CD14-positive monocyte (primary cell): ENCODE results near the gene APOBEC4. TPM values are rescaled to one million over a fixed set of nuclear protein-coding genes. Genes with fewer than 3 reads are reported as not detected.

ENCODE experiments used
- DNase-seq, 3 donors: peaks; one replicate each; pipeline ENCODE4 v3.0.0-alpha.2; 2011 to 2022
- H2AFZ ChIP-seq: 2 replicates; pipeline ENCODE4 v1.6.0; 2012; ENCODE audit warnings: mild to moderate bottlenecking, low read depth, low read length, inconsistent platforms; ENCODE audit not compliant: insufficient read depth, poor library complexity, severe bottlenecking
- H3K27ac ChIP-seq, 2 donors: 1 replicate in 1 of 2; 2 replicates in 1 of 2; pipeline ENCODE4 v1.5.1; 2012 to 2013; ENCODE audit warnings: low read length in 2 of 2, control low read depth in 1 of 2, inconsistent platforms in 1 of 2, low read depth in 1 of 2, mild to moderate bottlenecking in 1 of 2
- H3K27me3 ChIP-seq, 2 donors: one replicate each; pipeline versions ENCODE4 v1.6.0 to v1.6.1; 2011 to 2013; ENCODE audit warnings: low read length in 2 of 2; ENCODE audit not compliant: control insufficient read depth in 2 of 2, insufficient read depth in 2 of 2
- H3K36me3 ChIP-seq, 2 donors: replicated peaks in 1 of 2; 1 replicate in 1 of 2; 2 replicates in 1 of 2; pipeline versions ENCODE4 v1.5.1 to v1.6.1; 2012 to 2013; ENCODE audit warnings: low read length in 2 of 2, control low read depth in 1 of 2, inconsistent platforms in 1 of 2, mild to moderate bottlenecking in 1 of 2; ENCODE audit not compliant: insufficient read depth in 2 of 2, control insufficient read depth in 1 of 2
- H3K4me1 ChIP-seq, 2 donors: 1 replicate in 1 of 2; 2 replicates in 1 of 2; pipeline versions ENCODE4 v1.5.1 to v1.6.1; 2012 to 2013; ENCODE audit warnings: low read length in 2 of 2, control low read depth in 1 of 2, inconsistent platforms in 1 of 2, mild to moderate bottlenecking in 1 of 2, moderate library complexity in 1 of 2; ENCODE audit not compliant: insufficient read depth in 2 of 2, control insufficient read depth in 1 of 2
- H3K4me2 ChIP-seq: replicated peaks from 2 replicates; pipeline ENCODE3; 2012; ENCODE audit warnings: low read length, moderate library complexity, mild to moderate bottlenecking; ENCODE audit not compliant: poor library complexity, severe bottlenecking; ENCODE audit errors: extremely low read depth
- H3K4me3 ChIP-seq, 3 experiments: fragments of 200-600 bp in 1 of 3; sonication (generic) in 1 of 3; replicated peaks in 1 of 3; 1 replicate in 2 of 3; 2 replicates in 1 of 3; pipeline ENCODE4 v1.5.1; 2011 to 2013; ENCODE audit warnings: low read length in 3 of 3, mild to moderate bottlenecking in 3 of 3, control low read depth in 2 of 3, low read depth in 2 of 3, inconsistent platforms in 1 of 3, moderate library complexity in 1 of 3
- H3K79me2 ChIP-seq: 2 replicates; pipeline ENCODE4 v1.6.0; 2012; ENCODE audit warnings: mild to moderate bottlenecking, control low read depth, inconsistent platforms, low read length, moderate library complexity; ENCODE audit not compliant: insufficient read depth
- H3K9ac ChIP-seq: 2 replicates; pipeline ENCODE4 v1.6.0; 2017; ENCODE audit warnings: low read length, mild to moderate bottlenecking; ENCODE audit not compliant: insufficient read depth, poor library complexity, severe bottlenecking
- H3K9me3 ChIP-seq, 2 donors: replicated peaks in 1 of 2; 1 replicate in 1 of 2; 2 replicates in 1 of 2; pipeline versions ENCODE4 v1.5.1 to v1.6.1; 2012 to 2013; ENCODE audit warnings: low read length in 2 of 2, control low read depth in 1 of 2; ENCODE audit not compliant: control insufficient read depth in 1 of 2, insufficient read depth in 1 of 2
- H4K20me1 ChIP-seq: 2 replicates; pipeline ENCODE4 v1.6.0; 2012; ENCODE audit warnings: mild to moderate bottlenecking, low read length, control low read depth, moderate library complexity; ENCODE audit not compliant: insufficient read depth
- H3K27ac Mint-ChIP-seq, 7 donors: one replicate each; pipeline ENCODE4 v1.8.0; 2020; ENCODE audit warnings: mild to moderate bottlenecking in 7 of 7, mixed read lengths in 7 of 7, moderate library complexity in 6 of 7, inconsistent platforms in 2 of 7
- H3K27me3 Mint-ChIP-seq, 3 donors: one replicate each; pipeline ENCODE4 v1.8.0; 2021 to 2022; ENCODE audit warnings: low read depth in 3 of 3, mild to moderate bottlenecking in 3 of 3, mixed read lengths in 3 of 3, moderate library complexity in 3 of 3, inconsistent platforms in 1 of 3
- H3K36me3 Mint-ChIP-seq, 2 donors: one replicate each; pipeline ENCODE4 v1.8.0; 2020; ENCODE audit warnings: mixed read lengths in 2 of 2, inconsistent platforms in 1 of 2, mild to moderate bottlenecking in 1 of 2
- H3K4me1 Mint-ChIP-seq: one replicate; pipeline ENCODE4 v1.8.0; 2020; ENCODE audit warnings: mild to moderate bottlenecking, mixed read lengths
- H3K4me3 Mint-ChIP-seq, 2 donors: one replicate each; pipeline ENCODE4 v1.8.0; 2020; ENCODE audit warnings: mild to moderate bottlenecking in 2 of 2, mixed read lengths in 2 of 2, moderate library complexity in 1 of 2
- H3K9me3 Mint-ChIP-seq, 7 donors: one replicate each; pipeline ENCODE4 v1.8.0; 2020 to 2022; ENCODE audit warnings: mixed read lengths in 7 of 7, mild to moderate bottlenecking in 6 of 7, moderate library complexity in 6 of 7, inconsistent platforms in 2 of 7
- WGBS: methylation state at CpG from one replicate; pipeline ENCODE4 v1.1.5; 2013; ENCODE audit warnings: missing lambda C conversion rate; ENCODE audit not compliant: insufficient coverage; 5-methylcytosine and 5-hydroxymethylcytosine counted together
- intact Hi-C, 2 donors: fragments of 100-400 bp; cut with micrococcal nuclease; formaldehyde crosslinking; loops; one replicate each; pipeline versions ENCODE4 v1.15.0 to v1.15.1; 2023
- polyA plus RNA-seq, 3 donors: library from polyadenylated mRNA; depleted of rRNA in 1 of 3; unstranded in 2 of 3; stranded (reverse) in 1 of 3; fragments of 300-500 nt in 2 of 3; fragments of >200 nt in 1 of 3; fragmentation: Illumina TruSeq in 2 of 3; gene quantifications; 1 replicate in 2 of 3; 2 replicates in 1 of 3; pipeline ENCODE4 v1.2.3, GENCODE V29; 2012 to 2021
- TF ChIP-seq, protein P1 (sequence below): fragments of 200-600 bp; IDR thresholded peaks from one replicate; pipeline ENCODE4 v1.8.0; 2022; ENCODE audit warnings: antibody characterized with exemption, mild to moderate bottlenecking

Gene APOBEC4
- polyA plus RNA-seq, 3 donors: not detected

DNA sequence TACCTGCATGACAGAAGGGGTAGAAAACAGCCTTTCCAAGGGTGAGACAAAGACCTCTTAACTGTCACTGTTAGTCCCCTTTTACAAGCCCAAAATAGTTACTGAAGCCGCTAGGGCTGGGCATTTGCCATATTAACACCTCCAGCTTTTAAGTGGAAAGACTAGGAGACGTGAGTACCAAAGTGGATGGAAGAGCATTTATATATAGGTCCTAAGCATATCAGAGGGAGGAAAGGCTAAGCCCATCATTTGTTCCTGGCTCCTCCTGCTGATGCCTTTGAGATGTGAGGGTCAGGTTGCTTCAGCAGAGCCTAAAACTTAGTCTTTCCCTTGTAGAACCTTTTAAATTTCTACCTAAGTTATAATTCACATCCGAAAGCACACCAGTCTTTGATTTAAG is 25.7 kb upstream of the APOBEC4 start:
- TF ChIP-seq, protein P1, sequence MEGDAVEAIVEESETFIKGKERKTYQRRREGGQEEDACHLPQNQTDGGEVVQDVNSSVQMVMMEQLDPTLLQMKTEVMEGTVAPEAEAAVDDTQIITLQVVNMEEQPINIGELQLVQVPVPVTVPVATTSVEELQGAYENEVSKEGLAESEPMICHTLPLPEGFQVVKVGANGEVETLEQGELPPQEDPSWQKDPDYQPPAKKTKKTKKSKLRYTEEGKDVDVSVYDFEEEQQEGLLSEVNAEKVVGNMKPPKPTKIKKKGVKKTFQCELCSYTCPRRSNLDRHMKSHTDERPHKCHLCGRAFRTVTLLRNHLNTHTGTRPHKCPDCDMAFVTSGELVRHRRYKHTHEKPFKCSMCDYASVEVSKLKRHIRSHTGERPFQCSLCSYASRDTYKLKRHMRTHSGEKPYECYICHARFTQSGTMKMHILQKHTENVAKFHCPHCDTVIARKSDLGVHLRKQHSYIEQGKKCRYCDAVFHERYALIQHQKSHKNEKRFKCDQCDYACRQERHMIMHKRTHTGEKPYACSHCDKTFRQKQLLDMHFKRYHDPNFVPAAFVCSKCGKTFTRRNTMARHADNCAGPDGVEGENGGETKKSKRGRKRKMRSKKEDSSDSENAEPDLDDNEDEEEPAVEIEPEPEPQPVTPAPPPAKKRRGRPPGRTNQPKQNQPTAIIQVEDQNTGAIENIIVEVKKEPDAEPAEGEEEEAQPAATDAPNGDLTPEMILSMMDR: no peak
- H3K27me3 ChIP-seq: peaks cover 0 to 3% of the 10 kb centered on the region in 2 donors

GRCh38 chr1:183676586-183677189 is 23.6 kb upstream of the APOBEC4 start:
- Mint-ChIP-seq H3K27me3 (peaks cover 0 to 8% (median 4%) of the 10 kb centered on the region in 3 donors), H3K4me1 (no peaks in the 10 kb centered on the region), H3K4me3 (no peak overlapping the region), H3K27ac (no peak overlapping the region), H3K9me3 (peaks cover 0 to 7% (median 3%) of the 10 kb centered on the region in 7 donors), H3K36me3 (no peaks in the 10 kb centered on the region)
- no peaks in the 10 kb centered on the region for H3K36me3 ChIP-seq
- H3K79me2 ChIP-seq: no peaks in the 10 kb centered on the region
- TF ChIP-seq, protein P1: no peak
- no peak for DNase-seq
- intact Hi-C loops: no loop called here
- H2AFZ ChIP-seq: no peak overlapping the region
- no peak overlapping the region for H3K27ac ChIP-seq
- WGBS: 67% methylated on average over 1 of the region's 2 CpGs
- H3K9me3 ChIP-seq: no peaks in the 10 kb centered on the region
- H3K4me2 ChIP-seq: no peak overlapping the region
- H3K4me1 ChIP-seq: no peaks in the 10 kb centered on the region
- H4K20me1 ChIP-seq: no peaks in the 10 kb centered on the region
- H3K4me3 ChIP-seq: no peak overlapping the region
- H3K9ac ChIP-seq: no peak overlapping the region
- H3K27me3 ChIP-seq: peaks cover 0 to 3% of the 10 kb centered on the region in 2 donors

More for the DNA sequence above, 25.7 kb upstream of the APOBEC4 start:
- H3K27ac ChIP-seq: no peak overlapping the region
- no peak overlapping the region for H3K4me3 ChIP-seq
- no peaks in the 10 kb centered on the region for H3K36me3 ChIP-seq
- WGBS: no CpG with 5 or more reads among the region's 3 CpGs
- H3K36me3 Mint-ChIP-seq: no peaks in the 10 kb centered on the region
- H3K4me3 Mint-ChIP-seq: no peak overlapping the region
- H3K9ac ChIP-seq: no peak overlapping the region
- peaks cover 0 to 7% (median 0%) of the 10 kb centered on the region in 7 donors for H3K9me3 Mint-ChIP-seq
- H3K4me1 ChIP-seq: no peaks in the 10 kb centered on the region
- H3K9me3 ChIP-seq: no peaks in the 10 kb centered on the region
- no peaks in the 10 kb centered on the region for H3K4me1 Mint-ChIP-seq
- H4K20me1 ChIP-seq: no peaks in the 10 kb centered on the region
- no peak overlapping the region for H3K4me2 ChIP-seq
- DNase-seq: no peak
- H3K27me3 Mint-ChIP-seq: peaks cover 0 to 9% (median 8%) of the 10 kb centered on the region in 3 donors
- no peak overlapping the region for H3K27ac Mint-ChIP-seq
- intact Hi-C loops: no loop called here
- no peak overlapping the region for H2AFZ ChIP-seq
- H3K79me2 ChIP-seq: no peaks in the 10 kb centered on the region
